22Rv1 (cell line): ENCODE results near the gene CAMTA1.

ENCODE experiments used
- H3K27ac ChIP-seq: fragments of 450-650 bp; 2 replicates; pipeline ENCODE4 v1.5.1; 2017
- ZFX ChIP-seq: fragments of 450-650 bp; IDR thresholded peaks from 2 replicates; pipeline ENCODE4 v1.6.1; 2017; ENCODE audit warnings: antibody characterized with exemption, borderline replicate concordance
- TF ChIP-seq, protein P1 (sequence below): fragments of 450-650 bp; IDR thresholded peaks from 2 replicates; pipeline ENCODE4 v1.5.1; 2017; ENCODE audit warnings: mild to moderate bottlenecking

The CAMTA1 gene

DNA sequence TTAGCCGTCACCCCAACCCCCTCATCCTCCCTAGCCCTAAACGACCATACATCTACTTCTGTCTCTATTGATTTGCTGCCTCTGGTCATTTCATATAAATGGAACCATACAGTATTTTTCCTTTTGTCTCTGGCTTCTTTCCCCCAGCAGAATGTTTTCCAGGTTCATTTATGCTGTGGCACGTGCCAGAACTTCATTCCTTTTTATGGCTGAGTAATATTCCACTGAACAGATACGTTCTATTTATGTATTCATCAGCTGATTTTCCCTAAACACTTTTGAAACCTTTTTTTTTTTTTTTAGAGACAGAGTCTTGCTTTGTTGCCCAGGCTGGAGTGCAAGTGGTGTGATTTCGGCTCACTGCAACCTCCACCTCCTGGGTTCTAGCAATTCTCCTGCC lies 181.1 kb downstream of the CAMTA1 start:
- H3K27ac ChIP-seq, result no peak overlapping the region
- TF ChIP-seq ZFX, result no peak
- TF ChIP-seq, protein P1, sequence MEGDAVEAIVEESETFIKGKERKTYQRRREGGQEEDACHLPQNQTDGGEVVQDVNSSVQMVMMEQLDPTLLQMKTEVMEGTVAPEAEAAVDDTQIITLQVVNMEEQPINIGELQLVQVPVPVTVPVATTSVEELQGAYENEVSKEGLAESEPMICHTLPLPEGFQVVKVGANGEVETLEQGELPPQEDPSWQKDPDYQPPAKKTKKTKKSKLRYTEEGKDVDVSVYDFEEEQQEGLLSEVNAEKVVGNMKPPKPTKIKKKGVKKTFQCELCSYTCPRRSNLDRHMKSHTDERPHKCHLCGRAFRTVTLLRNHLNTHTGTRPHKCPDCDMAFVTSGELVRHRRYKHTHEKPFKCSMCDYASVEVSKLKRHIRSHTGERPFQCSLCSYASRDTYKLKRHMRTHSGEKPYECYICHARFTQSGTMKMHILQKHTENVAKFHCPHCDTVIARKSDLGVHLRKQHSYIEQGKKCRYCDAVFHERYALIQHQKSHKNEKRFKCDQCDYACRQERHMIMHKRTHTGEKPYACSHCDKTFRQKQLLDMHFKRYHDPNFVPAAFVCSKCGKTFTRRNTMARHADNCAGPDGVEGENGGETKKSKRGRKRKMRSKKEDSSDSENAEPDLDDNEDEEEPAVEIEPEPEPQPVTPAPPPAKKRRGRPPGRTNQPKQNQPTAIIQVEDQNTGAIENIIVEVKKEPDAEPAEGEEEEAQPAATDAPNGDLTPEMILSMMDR, result no peak

DNA sequence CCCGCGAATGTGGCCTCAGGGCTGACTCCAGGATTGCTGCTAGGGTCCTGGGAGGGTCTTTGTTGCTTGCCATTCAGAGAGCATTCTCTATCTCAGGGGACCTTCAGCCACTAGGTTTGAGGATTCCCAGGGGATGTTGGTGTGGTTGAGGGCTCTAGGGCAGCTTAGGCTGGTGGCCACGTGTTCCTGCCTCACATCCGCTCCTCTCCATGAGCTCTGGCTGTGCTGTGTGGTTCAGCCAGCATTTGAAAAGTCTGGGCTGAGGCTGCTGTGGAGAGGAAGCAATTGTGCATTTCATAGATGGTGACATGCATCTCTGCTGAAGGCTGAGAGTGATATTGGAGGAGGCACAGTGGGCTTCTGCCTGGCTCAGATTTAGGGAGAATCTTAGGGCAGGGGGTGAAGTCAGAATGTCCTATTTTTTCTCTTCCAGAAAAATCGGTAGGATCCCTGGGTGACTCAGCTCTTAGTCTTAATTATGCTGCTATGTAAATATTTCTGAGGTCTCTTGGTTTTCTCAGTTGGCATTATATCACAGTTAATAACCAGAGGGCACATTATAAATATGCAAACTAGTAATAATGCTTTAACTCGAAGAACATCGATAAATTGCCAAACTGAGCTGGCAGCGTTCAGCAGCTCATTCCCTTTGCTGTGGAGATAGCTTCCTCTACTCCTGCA lies 182.3 kb downstream of the CAMTA1 start:
- no peak for TF ChIP-seq ZFX
- TF ChIP-seq, protein P1, result no peak
- H3K27ac ChIP-seq, result no peak overlapping the region

DNA sequence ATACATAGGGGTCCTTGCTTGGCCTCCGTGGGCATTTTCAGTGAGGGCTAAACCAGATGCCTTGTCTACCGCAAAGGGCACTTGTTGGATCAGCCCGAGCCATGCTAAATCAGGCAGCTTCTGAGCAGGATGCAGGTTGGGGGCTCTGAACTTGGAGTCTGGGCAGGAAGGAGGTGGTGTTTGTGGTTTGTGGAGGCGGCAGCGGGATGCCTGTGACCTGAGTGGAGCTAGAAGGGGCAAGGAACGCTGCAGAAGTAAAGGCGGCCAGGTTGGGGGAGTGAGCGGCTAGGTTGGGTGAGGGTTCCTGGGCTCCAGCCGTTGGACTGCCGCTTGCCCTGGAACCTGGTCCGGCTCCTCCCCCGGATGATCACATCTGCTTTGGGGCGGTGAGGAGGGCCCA lies 183.9 kb downstream of the CAMTA1 start:
- TF ChIP-seq, protein P1, result no peak
- no peak for TF ChIP-seq ZFX
- no peak overlapping the region for H3K27ac ChIP-seq

DNA sequence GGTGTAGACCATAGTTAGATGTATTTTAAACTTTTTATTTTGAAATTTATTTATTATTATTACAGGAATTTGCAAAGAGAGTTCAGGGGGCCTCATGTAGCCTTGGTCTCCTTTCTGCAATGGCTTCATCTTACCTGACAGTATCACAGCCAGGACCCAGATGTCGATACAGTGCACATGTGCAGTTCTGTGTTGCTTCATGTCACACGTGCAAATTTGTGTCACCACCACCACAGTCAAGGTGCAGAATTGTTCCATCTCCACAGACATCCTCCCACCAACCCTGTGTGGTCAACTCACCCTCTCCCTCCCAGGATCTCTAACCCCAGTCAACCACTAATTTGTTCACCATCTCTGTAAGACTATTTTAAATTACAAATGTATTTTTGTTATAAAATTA lies 184.5 kb downstream of the CAMTA1 start:
- no peak overlapping the region for H3K27ac ChIP-seq
- TF ChIP-seq, protein P1, result no peak
- TF ChIP-seq ZFX, result no peak

DNA sequence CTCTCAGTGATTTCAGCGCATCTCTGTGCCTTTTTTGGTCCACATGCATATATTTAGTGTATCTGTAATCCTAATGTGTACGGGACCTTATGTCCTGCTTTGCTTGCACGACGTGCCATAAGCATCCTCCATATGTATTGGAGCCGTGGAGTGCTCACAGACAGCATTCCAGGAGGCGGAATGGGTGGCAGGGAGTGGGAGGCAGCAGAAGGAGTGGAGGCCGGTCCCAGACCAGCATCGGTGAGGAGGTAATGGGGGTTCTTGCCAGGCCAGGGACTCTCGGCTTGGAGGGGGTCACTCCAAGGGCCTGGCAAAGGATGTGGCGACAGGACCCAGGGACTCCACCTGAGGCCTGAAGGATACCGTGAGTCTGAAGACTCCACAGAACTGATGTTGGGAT lies 185.0 kb downstream of the CAMTA1 start:
- no peak for TF ChIP-seq ZFX
- TF ChIP-seq, protein P1, result no peak

DNA sequence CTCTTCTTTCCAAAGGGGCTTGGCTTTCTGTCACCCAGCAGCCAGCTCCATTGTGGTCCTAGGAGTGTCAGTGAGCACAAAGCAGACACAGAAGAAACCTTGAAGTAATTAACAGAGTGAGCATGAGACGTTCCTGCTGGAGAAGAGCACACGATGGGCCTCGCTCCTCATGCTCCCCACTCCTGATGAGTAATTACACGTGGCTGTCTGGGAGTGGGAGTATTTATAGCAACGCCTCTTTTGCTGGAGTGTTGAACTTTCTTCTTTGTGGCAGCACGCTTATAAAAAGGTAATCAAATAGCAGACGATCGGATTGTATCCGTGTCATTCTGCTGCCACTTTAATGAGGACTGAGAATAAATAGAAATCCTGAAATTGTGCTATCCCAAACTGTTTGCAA lies 185.8 kb downstream of the CAMTA1 start:
- H3K27ac ChIP-seq, result no peak overlapping the region
- no peak for TF ChIP-seq ZFX
- TF ChIP-seq, protein P1, result no peak

More for the DNA sequence above, 185.0 kb downstream of the CAMTA1 start:
- H3K27ac ChIP-seq, result no peak overlapping the region

DNA sequence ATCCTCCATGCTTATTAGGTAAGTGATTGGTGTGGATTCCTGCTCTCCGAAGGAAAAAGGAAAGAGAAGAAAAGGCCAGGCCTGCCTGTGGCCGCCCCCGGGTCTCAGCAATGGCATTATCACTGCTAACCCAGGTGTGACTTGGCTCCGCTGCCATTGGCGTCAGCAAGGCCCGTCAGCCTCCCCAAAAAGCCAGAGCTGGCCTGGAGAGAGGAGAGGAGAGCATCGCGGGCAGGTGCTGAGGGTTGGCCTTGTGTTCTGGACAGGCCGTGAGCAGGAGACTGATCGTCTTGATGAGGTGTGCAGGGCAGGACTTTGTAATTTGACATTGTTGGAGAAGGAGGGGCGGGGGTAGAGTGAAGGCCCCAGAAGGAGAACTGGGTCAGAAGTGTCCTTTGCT lies 186.4 kb downstream of the CAMTA1 start:
- no peak for TF ChIP-seq ZFX
- TF ChIP-seq, protein P1, result no peak
- H3K27ac ChIP-seq, result no peak overlapping the region
